B cell (primary cell): Measurements from ENCODE around the gene TSEN15. TPM values are rescaled to one million over a fixed set of nuclear protein-coding genes. Genes with fewer than 3 reads are reported as not detected.

ENCODE experiments used
- ATAC-seq: fragments of 200-7000 bp; cut with Tn5 transposase; one replicate; pipeline ENCODE4 v1.10.0; 2021; ENCODE audit warnings: low read depth, mild to moderate bottlenecking, moderate number of reproducible peaks, moderate library complexity
- CTCF ChIA-PET: fragments of 350-600 bp; sonication (Branson Sonifier 250); formaldehyde crosslinking; loops from one replicate; lab custom pipeline; 2021; ENCODE audit warnings: antibody characterized with exemption, inconsistent platforms; lab: Charles Lee
- POLR2A ChIA-PET: fragments of 350-600 bp; sonication (Branson Sonifier 250); formaldehyde crosslinking; loops from one replicate; lab custom pipeline; 2021; ENCODE audit warnings: antibody characterized with exemption; lab: Charles Lee
- DNase-seq: peaks from one replicate; pipeline ENCODE4 v3.0.0; 2013
- H2AFZ ChIP-seq: 2 replicates; pipeline ENCODE4 v1.6.1; 2012; ENCODE audit warnings: mild to moderate bottlenecking, low read depth, low read length; ENCODE audit not compliant: insufficient read depth, poor library complexity, severe bottlenecking
- H3K27ac ChIP-seq, 2 donors: 1 replicate in 1 of 2; 2 replicates in 1 of 2; pipeline ENCODE4 v1.5.1; 2012 to 2013; ENCODE audit warnings: low read length in 2 of 2, mild to moderate bottlenecking in 2 of 2, moderate library complexity in 1 of 2
- H3K27me3 ChIP-seq, 4 experiments: fragments of 200-600 bp in 1 of 4; sonication (generic) in 1 of 4; replicated peaks in 1 of 4; 1 replicate in 2 of 4; 2 replicates in 2 of 4; pipeline versions ENCODE4 v1.6.1 to v1.7.0; 2013 to 2016; ENCODE audit warnings: low read length in 3 of 4, mild to moderate bottlenecking in 2 of 4, mixed read lengths in 1 of 4, moderate library complexity in 1 of 4; ENCODE audit not compliant: insufficient read depth in 4 of 4, control insufficient read depth in 3 of 4; ENCODE audit errors: control extremely low read depth in 1 of 4
- H3K36me3 ChIP-seq, 2 experiments: replicated peaks in 1 of 2; 1 replicate in 1 of 2; 2 replicates in 1 of 2; pipeline versions ENCODE4 v1.6.1 to v1.7.1; 2013; ENCODE audit warnings: low read length in 1 of 2; ENCODE audit not compliant: insufficient read depth in 2 of 2, control insufficient read depth in 1 of 2; ENCODE audit errors: control extremely low read depth in 1 of 2, extremely low read depth in 1 of 2
- H3K4me1 ChIP-seq, 2 donors: fragments of 200-600 bp in 1 of 2; sonication (generic) in 1 of 2; 1 replicate in 1 of 2; 2 replicates in 1 of 2; pipeline versions ENCODE4 v1.5.1 to v1.6.1; 2013 to 2017; ENCODE audit warnings: low read length in 2 of 2; ENCODE audit not compliant: control insufficient read depth in 2 of 2, insufficient read depth in 2 of 2
- H3K4me2 ChIP-seq: replicated peaks from 2 replicates; pipeline ENCODE3; 2012; ENCODE audit warnings: mild to moderate bottlenecking, low read depth, low read length; ENCODE audit not compliant: poor library complexity, severe bottlenecking
- H3K4me3 ChIP-seq, 5 experiments: fragments of 200-600 bp in 1 of 5; sonication (generic) in 1 of 5; 1 replicate in 3 of 5; 2 replicates in 2 of 5; pipeline versions ENCODE4 v1.5.1 to v1.7.0; 2011 to 2016; ENCODE audit warnings: low read length in 4 of 5, mild to moderate bottlenecking in 4 of 5, low read depth in 2 of 5, control low read depth in 1 of 5, moderate library complexity in 1 of 5; ENCODE audit not compliant: insufficient read depth in 1 of 5; ENCODE audit errors: control extremely low read depth in 1 of 5, extremely low read depth in 1 of 5
- H3K79me2 ChIP-seq: fragments of 200-600 bp; sonication (generic); one replicate; pipeline ENCODE4 v1.6.0; 2016; ENCODE audit warnings: low read length; ENCODE audit not compliant: control insufficient read depth, insufficient read depth
- H3K9ac ChIP-seq: fragments of 200-600 bp; sonication (generic); 2 replicates; pipeline ENCODE4 v1.6.1; 2017; ENCODE audit warnings: mild to moderate bottlenecking, low read length, moderate library complexity
- H3K9me3 ChIP-seq, 3 donors: one replicate each; pipeline versions ENCODE4 v1.6.1 to v1.7.1; 2013; ENCODE audit warnings: low read length in 2 of 3; ENCODE audit not compliant: control insufficient read depth in 2 of 3, insufficient read depth in 1 of 3; ENCODE audit errors: control extremely low read depth in 1 of 3
- H4K20me1 ChIP-seq: 2 replicates; pipeline ENCODE4 v1.6.0; 2012; ENCODE audit warnings: mild to moderate bottlenecking, low read length; ENCODE audit not compliant: insufficient read depth, control insufficient read depth, poor library complexity, severe bottlenecking
- H3K27ac Mint-ChIP-seq: one replicate; pipeline ENCODE4 v1.8.0; 2021; ENCODE audit warnings: mixed read lengths
- H3K27me3 Mint-ChIP-seq: one replicate; pipeline ENCODE4 v1.8.0; 2021; ENCODE audit warnings: mixed read lengths
- H3K4me1 Mint-ChIP-seq: one replicate; pipeline ENCODE4 v1.8.0; 2021; ENCODE audit warnings: mixed read lengths
- H3K4me3 Mint-ChIP-seq: one replicate; pipeline ENCODE4 v1.8.0; 2021; ENCODE audit warnings: mixed read lengths
- H3K9me3 Mint-ChIP-seq: one replicate; pipeline ENCODE4 v1.8.0; 2022; ENCODE audit warnings: mixed read lengths; ENCODE audit not compliant: insufficient read depth
- CTCF ChIP-seq: fragments of 200-600 bp; IDR thresholded peaks from one replicate; pipeline ENCODE4 v1.8.0; 2022; ENCODE audit warnings: antibody characterized with exemption, mild to moderate bottlenecking
- EZH2 ChIP-seq: IDR thresholded peaks from 2 replicates; pipeline ENCODE4 v1.6.1; 2012; ENCODE audit warnings: borderline replicate concordance, low read depth, mild to moderate bottlenecking, moderate library complexity, low read length; ENCODE audit not compliant: insufficient read depth, poor library complexity, severe bottlenecking
- WGBS: methylation state at CpG from one replicate; pipeline ENCODE4 v1.1.5; 2013; ENCODE audit warnings: missing lambda C conversion rate; ENCODE audit not compliant: insufficient coverage; 5-methylcytosine and 5-hydroxymethylcytosine counted together
- intact Hi-C: fragments of 100-400 bp; cut with micrococcal nuclease; formaldehyde crosslinking; loops from one replicate; pipeline ENCODE4 v1.10.0; 2022
- polyA plus RNA-seq: library from polyadenylated mRNA; depleted of rRNA; stranded (reverse); fragments of >200 nt; gene quantifications from 2 replicates; pipeline ENCODE4 v1.2.3, GENCODE V29; 2012
- total RNA-seq, 2 donors: library from RNA; stranded (reverse); fragments of 120-200 nt in 1 of 2; gene quantifications; 1 replicate in 1 of 2; 2 replicates in 1 of 2; pipeline versions ENCODE4 v1.2.3 to v1.2.4, GENCODE V29; 2013 to 2022

TSEN15 gene
- total and polyA plus RNA-seq, 2 donors (not counting 1 experiment from before 2014, with no cell fraction given): 15.5 to 25.2 TPM

GRCh38 chr1:184021728-184022127 is 29.8 kb upstream of the TSEN15 start:
- CTCF ChIA-PET: no interaction called here
- ATAC-seq: no peak
- no peak overlapping the region for H3K27ac ChIP-seq
- no peaks in the 10 kb centered on the region for H3K79me2 ChIP-seq
- no peak overlapping the region for H3K4me3 ChIP-seq
- H3K9ac ChIP-seq: no peak overlapping the region
- no peaks in the 10 kb centered on the region for H3K4me1 ChIP-seq
- H2AFZ ChIP-seq: no peak overlapping the region
- H3K27me3 ChIP-seq: peaks cover 0 to 6% (median 4%) of the 10 kb centered on the region in 4 experiments
- Mint-ChIP-seq H3K9me3 (no peaks in the 10 kb centered on the region), H3K4me1 (no peaks in the 10 kb centered on the region), H3K4me3 (no peak overlapping the region), H3K27ac (no peak overlapping the region), H3K27me3 (peaks cover 7% of the 10 kb centered on the region)
- intact Hi-C loops: no loop called here
- DNase-seq: no peak
- H3K9me3 ChIP-seq: no peaks in the 10 kb centered on the region
- WGBS: 60% methylated on average over 1 of the region's 1 CpG
- no peak overlapping the region for H3K4me2 ChIP-seq
- POLR2A ChIA-PET: no interaction called here
- TF ChIP-seq EZH2 (no peak), CTCF (no peak)
- H4K20me1 ChIP-seq: no peaks in the 10 kb centered on the region
- no peaks in the 10 kb centered on the region for H3K36me3 ChIP-seq

GRCh38 chr1:184022668-184023067 is 28.9 kb upstream of the TSEN15 start:
- Histone ChIP-seq H3K36me3 (no peaks in the 10 kb centered on the region), H3K9me3 (no peaks in the 10 kb centered on the region), H3K4me3 (no peak overlapping the region), H3K27ac (no peak overlapping the region), H2AFZ (no peak overlapping the region), H3K4me2 (no peak overlapping the region), H3K9ac (no peak overlapping the region), H4K20me1 (no peaks in the 10 kb centered on the region), H3K27me3 (peaks cover 0 to 8% (median 4%) of the 10 kb centered on the region in 4 experiments), H3K4me1 (no peaks in the 10 kb centered on the region), H3K79me2 (no peaks in the 10 kb centered on the region)
- no peak overlapping the region for H3K4me3 Mint-ChIP-seq
- ChIA-PET CTCF (interaction anchor here (0.7 kb wide), 1 partner anchor 8 kb away, joined by 3 read pairs; no protein-coding TSS in a partner anchor), POLR2A (no interaction called here)
- ATAC-seq (no peak), DNase-seq (no peak)
- WGBS: 83% methylated on average over 2 of the region's 2 CpGs
- intact Hi-C loops: no loop called here
- no peak overlapping the region for H3K27ac Mint-ChIP-seq
- no peaks in the 10 kb centered on the region for H3K9me3 Mint-ChIP-seq
- TF ChIP-seq EZH2 (no peak), CTCF (no peak)
- H3K4me1 Mint-ChIP-seq: no peaks in the 10 kb centered on the region
- H3K27me3 Mint-ChIP-seq: peaks cover 7% of the 10 kb centered on the region
